Dedifferentiated amniotic fluid mesenchymal stem cell (primary cell): Measurements from ENCODE around the gene RBMX2.
A peak's percentile ranks its signal among the peaks of the same experiment; 100 is the strongest.
"Not testable (repeated sequence)": the region's sequence is repeated elsewhere in the genome, so short reads cannot be mapped to it uniquely, and the experiment has no call there.

Experiments
- DNase-seq: peaks from one replicate; pipeline ENCODE4 v3.0.0-alpha.2; 2016; ENCODE audit errors: extremely low spot score

The RBMX2 gene

GRCh38 chrX:130401415-130402207 lies at the start of gene RBMX2:
TSS of gene RBMX2 (plus strand) at chrX:130401987. CDS start at chrX:130402033, 46 bp downstream.
- peak; percentile 42 for DNase-seq

- not testable (repeated sequence) for DNase-seq
These were observed 49.7 kb upstream of the RBMX2 start for GRCh38 chrX:130352050-130352449.

GRCh38 chrX:130376077-130376476 lies 25.7 kb upstream of the RBMX2 start:
- DNase-seq, result no peak

GRCh38 chrX:130378024-130378669 lies 23.6 kb upstream of the RBMX2 start:
- no peak for DNase-seq

GRCh38 chrX:130385520-130385919 lies 16.3 kb upstream of the RBMX2 start, which contains the start of gene GPR119:
TSS of gene GPR119 (minus strand) at chrX:130385674. CDS start at chrX:130385447, 227 bp downstream.
- DNase-seq, result no peak

- DNase-seq, result no peak
These were observed 15.4 kb upstream of the RBMX2 start for GRCh38 chrX:130386408-130386808.

- peak; percentile 56 for DNase-seq
These were observed 8.2 kb upstream of the RBMX2 start for GRCh38 chrX:130393451-130394074.

GRCh38 chrX:130395341-130395740 lies 6.4 kb upstream of the RBMX2 start:
- DNase-seq, result no peak

GRCh38 chrX:130402208-130402684 lies 459 bp downstream of the RBMX2 start:
- DNase-seq, result no peak

- no peak for DNase-seq
These were observed 11.6 kb downstream of the RBMX2 start for GRCh38 chrX:130413415-130413814.

- no peak for DNase-seq
These were observed 13.0 kb downstream of the RBMX2 start for GRCh38 chrX:130414800-130415199.

GRCh38 chrX:130415201-130415600 lies 13.4 kb downstream of the RBMX2 start:
- DNase-seq, result no peak

GRCh38 chrX:130416785-130417184 lies 15.0 kb downstream of the RBMX2 start:
- DNase-seq, result no peak

- no peak for DNase-seq
These were observed 16.3 kb downstream of the RBMX2 start for GRCh38 chrX:130418066-130418465.

- DNase-seq, result no peak
These were observed 17.0 kb downstream of the RBMX2 start for GRCh38 chrX:130418740-130419139.

GRCh38 chrX:130419263-130419662 lies 17.5 kb downstream of the RBMX2 start:
- DNase-seq, result no peak

GRCh38 chrX:130426531-130426930 lies 24.7 kb downstream of the RBMX2 start:
- no peak for DNase-seq

- not testable (repeated sequence) for DNase-seq
These were observed 27.4 kb downstream of the RBMX2 start for GRCh38 chrX:130429236-130429635.

GRCh38 chrX:130435937-130436336 lies 34.1 kb downstream of the RBMX2 start:
- DNase-seq, result no peak

GRCh38 chrX:130437996-130438395 lies 36.2 kb downstream of the RBMX2 start:
- DNase-seq, result not testable (repeated sequence)

- DNase-seq, result no peak
These were observed 42.1 kb downstream of the RBMX2 start for GRCh38 chrX:130443875-130444274.

- DNase-seq, result no peak
These were observed 43.0 kb downstream of the RBMX2 start for GRCh38 chrX:130444641-130445336.
